Superior temporal gyrus (tissue), 1 donor: ENCODE results near the gene FSIP1.
A peak's percentile ranks its signal among the peaks of the same experiment; 100 is the strongest.

Experiments
- DNase-seq: peaks from one replicate; pipeline ENCODE4 v3.0.0-alpha.2; 2016; ENCODE audit errors: extremely low spot score

FSIP1 gene

GRCh38 chr15:39645138-39645975 is 137.3 kb downstream of the FSIP1 start:
- no peak for DNase-seq

- DNase-seq: no peak
These were observed 138.5 kb downstream of the FSIP1 start for GRCh38 chr15:39644136-39644535.

GRCh38 chr15:39643727-39644126 is 138.9 kb downstream of the FSIP1 start:
- no peak for DNase-seq

- DNase-seq: no peak
These were observed 140.5 kb downstream of the FSIP1 start for GRCh38 chr15:39642011-39642640.

GRCh38 chr15:39641191-39641889 is 141.3 kb downstream of the FSIP1 start:
- DNase-seq: no peak

- DNase-seq: no peak
These were observed 142.0 kb downstream of the FSIP1 start for GRCh38 chr15:39640665-39641064.

GRCh38 chr15:39639037-39639436 is 143.6 kb downstream of the FSIP1 start:
- no peak for DNase-seq

GRCh38 chr15:39638041-39638440 is 144.6 kb downstream of the FSIP1 start:
- DNase-seq: no peak

- no peak for DNase-seq
These were observed 151.3 kb downstream of the FSIP1 start for GRCh38 chr15:39631357-39631756.

GRCh38 chr15:39629906-39630305 is 152.7 kb downstream of the FSIP1 start:
- no peak for DNase-seq

- no peak for DNase-seq
These were observed 153.3 kb downstream of the FSIP1 start for GRCh38 chr15:39629371-39629770.

- DNase-seq: peak; percentile 36
These were observed 153.9 kb downstream of the FSIP1 start for GRCh38 chr15:39628546-39629257.

- DNase-seq: no peak
These were observed 154.5 kb downstream of the FSIP1 start for GRCh38 chr15:39628144-39628508.

- DNase-seq: no peak
These were observed 155.0 kb downstream of the FSIP1 start for GRCh38 chr15:39627451-39628143.

GRCh38 chr15:39625856-39626255 is 156.8 kb downstream of the FSIP1 start:
- no peak for DNase-seq

GRCh38 chr15:39625451-39625850 is 157.2 kb downstream of the FSIP1 start:
- no peak for DNase-seq

- DNase-seq: no peak
These were observed 157.8 kb downstream of the FSIP1 start for GRCh38 chr15:39624806-39625205.

- no peak for DNase-seq
These were observed 159.1 kb downstream of the FSIP1 start for GRCh38 chr15:39623529-39623931.

- DNase-seq: no peak
These were observed 159.8 kb downstream of the FSIP1 start for GRCh38 chr15:39622660-39623516.

GRCh38 chr15:39621976-39622375 is 160.7 kb downstream of the FSIP1 start:
- no peak for DNase-seq

GRCh38 chr15:39621210-39621609 is 161.4 kb downstream of the FSIP1 start:
- DNase-seq: no peak
